ENCODE measurements around the gene POMT1. TPM values are rescaled to one million over a fixed set of nuclear protein-coding genes. Genes with fewer than 3 reads are reported as not detected.

The POMT1 gene
- total RNA-seq, 1 donor from 2014 or later, result 34.8 TPM

DNA sequence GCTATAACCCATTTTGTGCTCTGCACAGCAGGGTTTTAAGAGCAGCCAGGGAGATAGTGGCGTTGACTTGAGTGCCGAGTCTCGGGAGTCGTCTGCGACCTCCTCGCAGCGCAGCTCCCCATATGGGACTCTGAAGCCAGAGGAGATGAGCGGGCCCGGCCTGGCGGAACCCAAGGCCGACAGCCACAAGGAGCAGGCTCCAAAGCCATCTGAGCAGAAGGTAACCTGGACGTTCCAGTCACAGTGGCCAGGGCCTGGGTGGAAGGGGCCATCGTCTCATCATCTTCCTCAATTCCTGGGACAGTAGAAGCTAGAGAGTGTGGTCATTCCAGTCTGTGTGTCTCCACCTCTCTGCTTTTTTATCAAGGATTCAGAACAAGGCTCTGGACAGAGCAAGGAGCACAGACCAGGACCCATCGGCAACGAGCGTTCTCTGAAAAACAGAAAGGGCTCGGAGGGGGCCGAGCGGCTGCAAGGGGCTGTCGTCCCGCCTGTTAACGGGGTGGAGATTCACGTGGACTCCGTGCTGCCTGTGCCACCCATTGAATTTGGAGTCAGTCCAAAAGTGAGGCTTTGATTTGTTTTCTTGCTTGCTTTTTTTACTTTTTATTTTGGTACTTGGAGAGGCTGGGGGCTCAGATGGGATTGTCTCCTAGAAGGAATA is 20.2 kb upstream of the POMT1 start:
- Histone ChIP-seq H3K4me2 (ENCODE audit: low read length) (no peak overlapping the region), H3K36me3 (ENCODE audit: insufficient read depth, low read length) (peaks cover 68% of the 10 kb centered on the region), H3K9ac (ENCODE audit: low read length) (no peak overlapping the region), H3K9me3 (ENCODE audit: insufficient read depth, low read depth, low read length) (no peaks in the 10 kb centered on the region), H4K20me1 (ENCODE audit: insufficient read depth, low read length) (peaks cover 96% of the 10 kb centered on the region), H2AFZ (ENCODE audit: low read depth, low read length) (no peak overlapping the region), H3K4me3 (ENCODE audit: insufficient read depth, low read depth, low read length) (no peak overlapping the region), H3K79me2 (ENCODE audit: insufficient read depth, low read length) (peaks cover 55% of the 10 kb centered on the region), H3K27me3 (ENCODE audit: insufficient read depth, low read length) (no peaks in the 10 kb centered on the region), H3K27ac (ENCODE audit: low read depth, low read length) (no peak overlapping the region), H3K4me1 (ENCODE audit: insufficient read depth, low read length) (no peaks in the 10 kb centered on the region)
- Mint-ChIP-seq H3K36me3 (ENCODE audit: low read depth, unreplicated experiment) (peaks cover 12% of the 10 kb centered on the region), H3K27ac (ENCODE audit: unreplicated experiment) (no peak overlapping the region), H3K4me3 (ENCODE audit: unreplicated experiment) (no peak overlapping the region), H3K27me3 (ENCODE audit: low read depth, unreplicated experiment) (no peaks in the 10 kb centered on the region), H3K4me1 (ENCODE audit: low read depth, unreplicated experiment) (peaks cover 3% of the 10 kb centered on the region), H3K9me3 (ENCODE audit: unreplicated experiment) (no peaks in the 10 kb centered on the region)
- DNase-seq (ENCODE audit: low read depth) (no peak), FAIRE-seq (no peak)
- TF ChIP-seq, protein P1, sequence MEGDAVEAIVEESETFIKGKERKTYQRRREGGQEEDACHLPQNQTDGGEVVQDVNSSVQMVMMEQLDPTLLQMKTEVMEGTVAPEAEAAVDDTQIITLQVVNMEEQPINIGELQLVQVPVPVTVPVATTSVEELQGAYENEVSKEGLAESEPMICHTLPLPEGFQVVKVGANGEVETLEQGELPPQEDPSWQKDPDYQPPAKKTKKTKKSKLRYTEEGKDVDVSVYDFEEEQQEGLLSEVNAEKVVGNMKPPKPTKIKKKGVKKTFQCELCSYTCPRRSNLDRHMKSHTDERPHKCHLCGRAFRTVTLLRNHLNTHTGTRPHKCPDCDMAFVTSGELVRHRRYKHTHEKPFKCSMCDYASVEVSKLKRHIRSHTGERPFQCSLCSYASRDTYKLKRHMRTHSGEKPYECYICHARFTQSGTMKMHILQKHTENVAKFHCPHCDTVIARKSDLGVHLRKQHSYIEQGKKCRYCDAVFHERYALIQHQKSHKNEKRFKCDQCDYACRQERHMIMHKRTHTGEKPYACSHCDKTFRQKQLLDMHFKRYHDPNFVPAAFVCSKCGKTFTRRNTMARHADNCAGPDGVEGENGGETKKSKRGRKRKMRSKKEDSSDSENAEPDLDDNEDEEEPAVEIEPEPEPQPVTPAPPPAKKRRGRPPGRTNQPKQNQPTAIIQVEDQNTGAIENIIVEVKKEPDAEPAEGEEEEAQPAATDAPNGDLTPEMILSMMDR (IDR thresholded peaks at IDR 0.05; ENCODE audit: insufficient read depth, low read depth, low read length), result no peak
- TF ChIP-seq EZH2 (IDR thresholded peaks at IDR 0.05; ENCODE audit: insufficient read depth, low read length), result no peak

DNA sequence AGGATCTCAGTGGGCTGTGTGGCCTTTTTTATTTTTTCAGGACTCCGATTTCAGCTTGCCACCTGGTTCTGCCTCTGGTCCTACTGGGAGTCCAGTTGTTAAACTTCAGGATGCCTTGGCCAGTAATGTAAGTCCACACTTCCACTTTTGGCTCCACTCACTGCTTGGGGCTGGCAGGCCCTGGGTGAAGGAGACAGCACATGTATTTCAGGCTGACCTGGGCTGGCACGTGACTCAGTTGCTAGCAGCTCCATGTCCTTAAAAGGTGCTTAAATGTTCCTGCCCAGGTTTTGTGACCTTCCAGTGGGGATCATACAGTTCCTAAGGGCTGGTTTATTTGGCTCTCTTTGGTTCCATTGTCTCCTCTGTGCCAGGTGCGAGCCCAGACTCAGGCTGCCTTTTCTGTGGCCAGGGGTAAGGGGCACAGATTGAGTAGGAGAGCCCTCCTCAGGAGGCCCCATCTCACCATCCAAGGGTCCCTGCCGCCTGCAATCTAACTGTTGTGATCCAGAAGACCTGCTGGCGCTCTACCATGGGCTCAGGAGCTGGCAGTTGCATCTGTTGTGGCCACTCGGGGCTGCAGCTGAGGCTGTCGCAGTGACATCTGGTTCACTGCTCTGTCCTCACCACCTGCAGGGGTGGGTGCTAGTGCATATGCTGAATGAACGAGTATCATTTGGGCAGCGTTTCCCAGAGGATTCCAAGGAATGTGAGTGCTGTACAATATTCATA is 19.2 kb upstream of the POMT1 start:
- H3K4me1 ChIP-seq (ENCODE audit: insufficient read depth, low read length), result no peaks in the 10 kb centered on the region
- H3K36me3 ChIP-seq (ENCODE audit: insufficient read depth, low read length), result peaks cover 65% of the 10 kb centered on the region
- Mint-ChIP-seq H3K27me3 (ENCODE audit: low read depth, unreplicated experiment) (no peaks in the 10 kb centered on the region), H3K9me3 (ENCODE audit: unreplicated experiment) (no peaks in the 10 kb centered on the region), H3K4me3 (ENCODE audit: unreplicated experiment) (no peak overlapping the region), H3K4me1 (ENCODE audit: low read depth, unreplicated experiment) (peaks cover 3% of the 10 kb centered on the region), H3K36me3 (ENCODE audit: low read depth, unreplicated experiment) (peaks cover 14% of the 10 kb centered on the region), H3K27ac (ENCODE audit: unreplicated experiment) (no peak overlapping the region)
- H4K20me1 ChIP-seq (ENCODE audit: insufficient read depth, low read length), result peaks cover 96% of the 10 kb centered on the region
- no peaks in the 10 kb centered on the region for H3K9me3 ChIP-seq (ENCODE audit: insufficient read depth, low read depth, low read length)
- no peaks in the 10 kb centered on the region for H3K27me3 ChIP-seq (ENCODE audit: insufficient read depth, low read length)
- no peak overlapping the region for H3K27ac ChIP-seq (ENCODE audit: low read depth, low read length)
- TF ChIP-seq EZH2 (IDR thresholded peaks at IDR 0.05; ENCODE audit: insufficient read depth, low read length), result no peak
- TF ChIP-seq, protein P1 (IDR thresholded peaks at IDR 0.05; ENCODE audit: insufficient read depth, low read depth, low read length), result no peak
- no peak overlapping the region for H3K4me2 ChIP-seq (ENCODE audit: low read length)
- no peak overlapping the region for H3K9ac ChIP-seq (ENCODE audit: low read length)
- FAIRE-seq (no peak), DNase-seq (ENCODE audit: low read depth) (no peak)
- peaks cover 49% of the 10 kb centered on the region for H3K79me2 ChIP-seq (ENCODE audit: insufficient read depth, low read length)
- H2AFZ ChIP-seq (ENCODE audit: low read depth, low read length), result no peak overlapping the region
- H3K4me3 ChIP-seq (ENCODE audit: insufficient read depth, low read depth, low read length), result no peak overlapping the region

DNA sequence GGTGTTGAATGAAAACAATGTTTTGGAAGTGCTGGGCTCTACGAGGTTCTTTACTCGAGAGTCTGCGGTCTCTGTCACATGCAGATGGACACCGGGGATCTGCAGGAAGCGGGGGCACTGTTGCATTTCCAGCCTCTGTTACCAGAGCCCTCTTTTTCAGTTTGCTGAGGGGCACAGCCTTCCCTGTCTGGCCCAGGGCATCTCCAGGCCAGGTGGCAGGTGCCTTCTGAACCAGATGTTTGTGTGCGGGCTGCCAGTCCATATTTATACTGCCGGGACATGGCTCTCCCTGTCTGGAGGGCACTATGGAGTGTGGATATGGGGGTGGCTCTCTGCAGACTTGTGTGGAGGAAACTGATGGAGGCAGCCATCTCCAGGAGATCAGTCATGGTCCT is 18.7 kb upstream of the POMT1 start:
- no peak for TF ChIP-seq EZH2 (IDR thresholded peaks at IDR 0.05; ENCODE audit: insufficient read depth, low read length)
- TF ChIP-seq, protein P1 (IDR thresholded peaks at IDR 0.05; ENCODE audit: insufficient read depth, low read depth, low read length), result no peak
- Mint-ChIP-seq H3K9me3 (ENCODE audit: unreplicated experiment) (no peaks in the 10 kb centered on the region), H3K27me3 (ENCODE audit: low read depth, unreplicated experiment) (no peaks in the 10 kb centered on the region), H3K27ac (ENCODE audit: unreplicated experiment) (no peak overlapping the region), H3K4me1 (ENCODE audit: low read depth, unreplicated experiment) (peaks cover 3% of the 10 kb centered on the region), H3K4me3 (ENCODE audit: unreplicated experiment) (no peak overlapping the region), H3K36me3 (ENCODE audit: low read depth, unreplicated experiment) (peaks cover 17% of the 10 kb centered on the region)
- Histone ChIP-seq H4K20me1 (ENCODE audit: insufficient read depth, low read length) (peaks cover 95% of the 10 kb centered on the region), H3K27ac (ENCODE audit: low read depth, low read length) (no peak overlapping the region), H3K4me1 (ENCODE audit: insufficient read depth, low read length) (no peaks in the 10 kb centered on the region), H2AFZ (ENCODE audit: low read depth, low read length) (no peak overlapping the region), H3K4me3 (ENCODE audit: insufficient read depth, low read depth, low read length) (no peak overlapping the region), H3K79me2 (ENCODE audit: insufficient read depth, low read length) (peaks cover 44% of the 10 kb centered on the region), H3K36me3 (ENCODE audit: insufficient read depth, low read length) (peaks cover 64% of the 10 kb centered on the region), H3K27me3 (ENCODE audit: insufficient read depth, low read length) (no peaks in the 10 kb centered on the region), H3K4me2 (ENCODE audit: low read length) (no peak overlapping the region), H3K9ac (ENCODE audit: low read length) (no peak overlapping the region), H3K9me3 (ENCODE audit: insufficient read depth, low read depth, low read length) (no peaks in the 10 kb centered on the region)
- FAIRE-seq (no peak), DNase-seq (ENCODE audit: low read depth) (no peak)
